22Rv1 (cell line): Measurements from ENCODE around the gene DHRS12.

Source experiments
- CTCF ChIP-seq: fragments of 450-650 bp; IDR thresholded peaks from 2 replicates; pipeline ENCODE4 v1.5.1; 2017; ENCODE audit warnings: mild to moderate bottlenecking
- ZFX ChIP-seq: fragments of 450-650 bp; IDR thresholded peaks from 2 replicates; pipeline ENCODE4 v1.6.1; 2017; ENCODE audit warnings: antibody characterized with exemption, borderline replicate concordance

- TF ChIP-seq CTCF (no peak), ZFX (no peak)
Measured at GRCh38 chr13:51826606-51827005, 22.6 kb upstream of the DHRS12 start.
